Muscle of leg (tissue), 11 donors: ENCODE results near the gene LRRC4C. TPM values are rescaled to one million over a fixed set of nuclear protein-coding genes. Genes with fewer than 3 reads are reported as not detected.
A peak's percentile ranks its signal among the peaks of the same experiment; 100 is the strongest.
"Not testable (repeated sequence)": the region's sequence is repeated elsewhere in the genome, so short reads cannot be mapped to it uniquely, and the experiment has no call there.

Source experiments
- DNase-seq: peaks from one replicate; pipeline ENCODE4 v3.0.0; 2013
- H3K27ac ChIP-seq: one replicate; pipeline ENCODE4 v1.5.1; 2013; ENCODE audit warnings: mild to moderate bottlenecking, low read length, control low read depth
- H3K27me3 ChIP-seq: one replicate; pipeline ENCODE4 v1.6.1; 2013; ENCODE audit warnings: low read length; ENCODE audit not compliant: control insufficient read depth, insufficient read depth
- H3K36me3 ChIP-seq: one replicate; pipeline ENCODE4 v1.6.1; 2013; ENCODE audit warnings: low read length; ENCODE audit not compliant: control insufficient read depth, insufficient read depth
- H3K4me1 ChIP-seq: one replicate; pipeline ENCODE4 v1.6.1; 2013; ENCODE audit warnings: low read length; ENCODE audit not compliant: control insufficient read depth, insufficient read depth
- H3K4me3 ChIP-seq: one replicate; pipeline ENCODE4 v1.5.1; 2013; ENCODE audit warnings: low read length, control low read depth
- H3K9me3 ChIP-seq: replicated peaks from 2 replicates; pipeline ENCODE4 v1.6.1; 2013; ENCODE audit warnings: low read depth, low read length; ENCODE audit not compliant: control insufficient read depth
- WGBS: methylation state at CpG from one replicate; pipeline ENCODE4 v1.1.5; 2013; ENCODE audit warnings: missing lambda C conversion rate; ENCODE audit not compliant: insufficient coverage; 5-methylcytosine and 5-hydroxymethylcytosine counted together
- polyA plus RNA-seq, 8 donors: library from polyadenylated mRNA; unstranded; fragments of 120-200 nt; gene quantifications; one replicate each; pipeline versions ENCODE4 v1.2.1 to v1.2.3, GENCODE V29; 2013; ENCODE audit warnings: inconsistent platforms in 1 of 8, low replicate concordance in 1 of 8; ENCODE audit not compliant: insufficient read length in 8 of 8, insufficient read depth in 1 of 8
- total RNA-seq: library from RNA; stranded (reverse); fragments of 120-200 nt; gene quantifications from one replicate; pipeline ENCODE4 v1.2.4, GENCODE V29; 2013

Gene LRRC4C
- total and polyA plus RNA-seq, 9 donors, result 1.8 to 5.3 (median 2.3) TPM

- no peaks in the 10 kb centered on the region for H3K27me3 ChIP-seq
- H3K4me1 ChIP-seq, result no peaks in the 10 kb centered on the region
- H3K27ac ChIP-seq, result no peak overlapping the region
- no peak overlapping the region for H3K4me3 ChIP-seq
- WGBS, result 28% methylated on average over 2 of the region's 5 CpGs
- H3K36me3 ChIP-seq, result no peaks in the 10 kb centered on the region
- no peaks in the 10 kb centered on the region for H3K9me3 ChIP-seq
- DNase-seq, result peak; percentile 54
Measured at GRCh38 chr11:40597546-40598113, 861.8 kb downstream of the LRRC4C start.

- no CpG with 5 or more reads among the region's 1 CpG for WGBS
- Histone ChIP-seq H3K9me3 (no peaks in the 10 kb centered on the region), H3K36me3 (no peaks in the 10 kb centered on the region), H3K4me3 (no peak overlapping the region), H3K27me3 (no peaks in the 10 kb centered on the region), H3K27ac (no peak overlapping the region), H3K4me1 (no peaks in the 10 kb centered on the region)
- no peak for DNase-seq
Measured at GRCh38 chr11:40573254-40573891, 886.1 kb downstream of the LRRC4C start.

- WGBS, result no CpG with 5 or more reads among the region's 1 CpG
- H3K9me3 ChIP-seq, result no peaks in the 10 kb centered on the region
- no peaks in the 10 kb centered on the region for H3K4me1 ChIP-seq
- H3K36me3 ChIP-seq, result no peaks in the 10 kb centered on the region
- H3K4me3 ChIP-seq, result no peak overlapping the region
- H3K27me3 ChIP-seq, result no peaks in the 10 kb centered on the region
- no peak for DNase-seq
- H3K27ac ChIP-seq, result no peak overlapping the region
Measured at GRCh38 chr11:40569947-40570531, 889.4 kb downstream of the LRRC4C start.

- Histone ChIP-seq H3K9me3 (no peaks in the 10 kb centered on the region), H3K36me3 (no peaks in the 10 kb centered on the region), H3K4me1 (no peaks in the 10 kb centered on the region), H3K27ac (no peak overlapping the region), H3K4me3 (no peak overlapping the region), H3K27me3 (no peaks in the 10 kb centered on the region)
- DNase-seq, result no peak
- no CpG with 5 or more reads among the region's 1 CpG for WGBS
Measured at GRCh38 chr11:40567392-40567791, 892.1 kb downstream of the LRRC4C start.

- Histone ChIP-seq H3K27me3 (no peaks in the 10 kb centered on the region), H3K36me3 (no peaks in the 10 kb centered on the region), H3K27ac (no peak overlapping the region), H3K9me3 (no peaks in the 10 kb centered on the region), H3K4me3 (no peak overlapping the region), H3K4me1 (no peaks in the 10 kb centered on the region)
- no CpG with 5 or more reads among the region's 3 CpGs for WGBS
- no peak for DNase-seq
Measured at GRCh38 chr11:40544162-40544561, 915.3 kb downstream of the LRRC4C start.

GRCh38 chr11:40542821-40543220 lies 916.6 kb downstream of the LRRC4C start:
- Histone ChIP-seq H3K9me3 (no peaks in the 10 kb centered on the region), H3K4me1 (no peaks in the 10 kb centered on the region), H3K36me3 (no peaks in the 10 kb centered on the region), H3K4me3 (no peak overlapping the region), H3K27me3 (no peaks in the 10 kb centered on the region), H3K27ac (no peak overlapping the region)
- no CpG with 5 or more reads among the region's 1 CpG for WGBS
- peak; percentile 1 for DNase-seq

GRCh38 chr11:40537734-40538133 lies 921.7 kb downstream of the LRRC4C start:
- H3K36me3 ChIP-seq, result no peaks in the 10 kb centered on the region
- no peak for DNase-seq
- no CpG with 5 or more reads among the region's 3 CpGs for WGBS
- no peak overlapping the region for H3K27ac ChIP-seq
- H3K4me3 ChIP-seq, result no peak overlapping the region
- H3K27me3 ChIP-seq, result no peaks in the 10 kb centered on the region
- no peaks in the 10 kb centered on the region for H3K4me1 ChIP-seq
- no peaks in the 10 kb centered on the region for H3K9me3 ChIP-seq

- not testable (repeated sequence) for DNase-seq, H3K4me1 ChIP-seq, H3K4me3 ChIP-seq, H3K9me3 ChIP-seq, H3K36me3 ChIP-seq, H3K27me3 ChIP-seq, H3K27ac ChIP-seq
- no CpG with 5 or more reads among the region's 6 CpGs for WGBS
Measured at GRCh38 chr11:40522080-40522479, 937.4 kb downstream of the LRRC4C start.

- WGBS, result no CpG with 5 or more reads among the region's 3 CpGs
- Histone ChIP-seq H3K4me3 (no peak overlapping the region), H3K4me1 (no peaks in the 10 kb centered on the region), H3K36me3 (no peaks in the 10 kb centered on the region), H3K27ac (no peak overlapping the region), H3K27me3 (no peaks in the 10 kb centered on the region), H3K9me3 (no peaks in the 10 kb centered on the region)
- no peak for DNase-seq
Measured at GRCh38 chr11:40517122-40517521, 942.3 kb downstream of the LRRC4C start.

- Histone ChIP-seq H3K9me3 (peaks cover 4% of the 10 kb centered on the region), H3K4me3 (no peak overlapping the region), H3K36me3 (no peaks in the 10 kb centered on the region), H3K27ac (no peak overlapping the region), H3K27me3 (no peaks in the 10 kb centered on the region), H3K4me1 (no peaks in the 10 kb centered on the region)
- WGBS, result no CpG with 5 or more reads among the region's 1 CpG
- DNase-seq, result peak; percentile 47
Measured at GRCh38 chr11:40514124-40514523, 945.3 kb downstream of the LRRC4C start.
